Esophagus muscularis mucosa (tissue), 4 donors: ENCODE results near the gene UBE2G2. TPM values are rescaled to one million over a fixed set of nuclear protein-coding genes. Genes with fewer than 3 reads are reported as not detected.

Source experiments
- DNase-seq: peaks from one replicate; pipeline ENCODE4 v3.0.0-alpha.2; 2017; ENCODE audit errors: extremely low spot score
- H3K27ac ChIP-seq, 4 donors: fragments of 200-600 bp; sonication (generic); replicated peaks in 1 of 4; 1 replicate in 3 of 4; 2 replicates in 1 of 4; pipeline ENCODE4 v1.5.1; 2016 to 2019; ENCODE audit warnings: mild to moderate bottlenecking in 1 of 4
- H3K27me3 ChIP-seq, 4 donors: fragments of 200-600 bp; sonication (generic); one replicate each; pipeline versions ENCODE4 v1.5.1 to v1.6.0; 2016 to 2019
- H3K36me3 ChIP-seq, 4 donors: fragments of 200-600 bp; sonication (generic); one replicate each; pipeline ENCODE4 v1.5.1; 2016 to 2019
- H3K4me1 ChIP-seq, 4 donors: fragments of 200-600 bp; sonication (generic); one replicate each; pipeline ENCODE4 v1.5.1; 2016 to 2019
- H3K4me3 ChIP-seq, 4 donors: fragments of 200-600 bp; sonication (generic); 1 replicate in 2 of 4; 2 replicates in 2 of 4; pipeline ENCODE4 v1.5.1; 2016 to 2019; ENCODE audit warnings: mild to moderate bottlenecking in 4 of 4, moderate library complexity in 1 of 4
- H3K9me3 ChIP-seq, 4 donors: fragments of 200-600 bp; sonication (generic); 1 replicate in 3 of 4; 2 replicates in 1 of 4; pipeline ENCODE4 v1.5.1; 2016 to 2019
- EP300 ChIP-seq: sonication (generic); formaldehyde crosslinking; IDR thresholded peaks from one replicate; pipeline ENCODE4 v1.6.1; 2017; ENCODE audit warnings: antibody characterized with exemption
- POLR2A ChIP-seq: fragments of 450-650 bp; IDR thresholded peaks from one replicate; pipeline ENCODE4 v1.6.1; 2017; ENCODE audit warnings: antibody characterized with exemption, moderate library complexity, mild to moderate bottlenecking, low read depth
- POLR2AphosphoS5 ChIP-seq, 2 donors: sonication (generic); formaldehyde crosslinking; IDR thresholded peaks; one replicate each; pipeline ENCODE4 v1.6.1; 2017; ENCODE audit warnings: antibody characterized with exemption in 2 of 2
- WGBS: methylation state at CpG from one replicate; pipeline ENCODE4 v1.1.5; 2018; 5-methylcytosine and 5-hydroxymethylcytosine counted together
- intact Hi-C: fragments of 100-400 bp; cut with DNase I; formaldehyde crosslinking; loops from one replicate; pipeline ENCODE4 v1.15.1; 2023
- total RNA-seq, 4 donors: library from RNA; depleted of rRNA; stranded (reverse); fragments of >200 nt; gene quantifications; one replicate each; pipeline versions ENCODE4 v1.1.0 to v1.2.1, GENCODE V29; 2016
- TF ChIP-seq, protein P1 (sequence below), 3 experiments: fragments of 200-600 bp in 2 of 3; fragments of 450-650 bp in 1 of 3; sonication (generic) in 2 of 3; IDR thresholded peaks; one replicate each; pipeline ENCODE4 v1.5.1; 2017 to 2019; ENCODE audit warnings: antibody characterized with exemption in 3 of 3, mild to moderate bottlenecking in 2 of 3, moderate library complexity in 1 of 3

UBE2G2 gene
- total RNA-seq, 4 donors from 2014 or later = 74.4 to 174 (median 81.7) TPM

DNA sequence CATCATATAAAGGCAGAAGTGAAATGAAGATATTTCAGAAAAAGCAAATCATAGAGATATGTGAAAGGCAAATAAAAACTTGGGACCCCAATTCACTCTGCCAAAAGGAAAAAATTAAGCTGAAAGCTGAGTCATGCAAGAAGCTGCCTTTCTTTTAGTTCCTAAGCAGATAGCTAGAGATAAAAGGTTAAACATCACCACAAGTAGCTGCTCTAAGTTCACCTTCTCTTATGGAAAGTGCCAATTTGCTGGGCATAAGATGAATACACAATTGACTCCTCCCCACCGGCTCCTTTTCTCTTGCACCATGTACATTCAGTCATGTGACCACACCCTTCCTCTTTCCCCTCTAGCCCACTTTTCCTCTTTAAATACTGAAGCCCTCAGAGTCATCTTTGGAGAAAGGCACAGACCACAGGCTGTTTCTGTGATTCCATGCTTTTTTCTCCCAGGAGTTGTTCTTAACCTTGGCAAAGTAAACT, 21.6 kb upstream of the UBE2G2 start:
- WGBS = 85% methylated on average over 1 of the region's 1 CpG
- DNase-seq = no peak
- Histone ChIP-seq H3K27ac (no peak overlapping the region), H3K9me3 (peaks cover 0 to 50% (median 27%) of the 10 kb centered on the region in 4 donors), H3K36me3 (no peaks in the 10 kb centered on the region), H3K4me1 (peaks cover 5 to 8% (median 7%) of the 10 kb centered on the region in 4 donors), H3K27me3 (no peaks in the 10 kb centered on the region), H3K4me3 (no peak overlapping the region)
- intact Hi-C loops = no loop called here
- no peak for TF ChIP-seq EP300

DNA sequence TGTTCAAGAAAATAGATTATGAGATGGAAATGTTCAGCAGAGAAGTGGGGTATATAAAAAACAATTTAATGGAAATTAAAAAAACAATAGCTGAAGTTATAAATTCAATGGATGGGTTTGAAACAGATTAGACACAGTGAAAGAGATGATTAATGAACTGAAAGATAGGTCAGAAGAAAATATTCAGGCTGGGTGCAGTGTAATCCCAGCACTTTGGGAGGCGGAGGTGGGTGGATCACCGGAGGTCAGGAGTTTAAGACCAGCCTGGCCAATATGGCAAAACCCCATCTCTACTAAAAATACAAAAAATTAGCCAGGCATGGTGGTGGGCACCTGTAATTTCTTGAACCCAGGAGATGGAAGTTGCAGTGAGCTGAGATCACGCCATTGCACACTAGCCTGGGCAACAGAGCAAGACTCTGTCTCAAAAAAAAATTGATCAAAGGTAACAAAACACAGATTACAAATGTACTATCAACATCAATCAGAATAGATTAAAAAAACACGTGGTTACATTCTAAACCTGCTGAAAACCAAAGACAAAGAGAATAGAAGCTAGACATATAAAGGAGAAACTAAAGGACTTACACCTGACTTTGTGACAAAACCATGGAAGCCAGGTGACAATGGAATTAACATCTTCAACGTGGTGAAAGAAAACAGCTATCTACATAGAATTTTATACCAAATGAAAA, 21.0 kb upstream of the UBE2G2 start:
- no peak for TF ChIP-seq POLR2A
- no peak for TF ChIP-seq EP300
- TF ChIP-seq POLR2AphosphoS5 (IDR thresholded peaks at IDR 0.05) = no peak
- TF ChIP-seq, protein P1, sequence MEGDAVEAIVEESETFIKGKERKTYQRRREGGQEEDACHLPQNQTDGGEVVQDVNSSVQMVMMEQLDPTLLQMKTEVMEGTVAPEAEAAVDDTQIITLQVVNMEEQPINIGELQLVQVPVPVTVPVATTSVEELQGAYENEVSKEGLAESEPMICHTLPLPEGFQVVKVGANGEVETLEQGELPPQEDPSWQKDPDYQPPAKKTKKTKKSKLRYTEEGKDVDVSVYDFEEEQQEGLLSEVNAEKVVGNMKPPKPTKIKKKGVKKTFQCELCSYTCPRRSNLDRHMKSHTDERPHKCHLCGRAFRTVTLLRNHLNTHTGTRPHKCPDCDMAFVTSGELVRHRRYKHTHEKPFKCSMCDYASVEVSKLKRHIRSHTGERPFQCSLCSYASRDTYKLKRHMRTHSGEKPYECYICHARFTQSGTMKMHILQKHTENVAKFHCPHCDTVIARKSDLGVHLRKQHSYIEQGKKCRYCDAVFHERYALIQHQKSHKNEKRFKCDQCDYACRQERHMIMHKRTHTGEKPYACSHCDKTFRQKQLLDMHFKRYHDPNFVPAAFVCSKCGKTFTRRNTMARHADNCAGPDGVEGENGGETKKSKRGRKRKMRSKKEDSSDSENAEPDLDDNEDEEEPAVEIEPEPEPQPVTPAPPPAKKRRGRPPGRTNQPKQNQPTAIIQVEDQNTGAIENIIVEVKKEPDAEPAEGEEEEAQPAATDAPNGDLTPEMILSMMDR (IDR thresholded peaks at IDR 0.05) = no peak
- Histone ChIP-seq H3K36me3 (no peaks in the 10 kb centered on the region), H3K27ac (no peak overlapping the region), H3K27me3 (no peaks in the 10 kb centered on the region), H3K4me3 (no peak overlapping the region), H3K9me3 (peaks cover 0 to 45% (median 23%) of the 10 kb centered on the region in 4 donors), H3K4me1 (peaks cover 5 to 8% (median 7%) of the 10 kb centered on the region in 4 donors)
- WGBS = 73% methylated on average over 5 of the region's 5 CpGs
- intact Hi-C loops = no loop called here
- no peak for DNase-seq

DNA sequence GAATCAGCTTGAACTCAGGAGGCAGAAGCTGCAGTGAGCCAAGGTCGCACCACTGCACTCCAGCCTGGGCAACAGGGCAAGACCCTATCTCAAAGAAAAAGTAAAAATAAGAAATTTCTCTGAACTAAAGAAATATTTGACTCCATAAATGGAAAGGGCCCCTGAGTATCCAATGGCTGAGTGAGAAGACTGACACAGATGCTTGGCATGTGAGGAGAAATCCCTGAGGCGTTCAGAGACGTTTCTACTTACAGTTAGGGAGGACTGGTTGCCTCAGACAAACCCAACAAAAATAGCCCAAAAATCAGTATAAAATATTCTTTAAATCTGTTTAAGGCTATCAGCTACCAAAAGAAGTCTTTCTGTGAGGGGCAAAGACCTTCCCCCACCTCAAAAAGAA, 19.2 kb upstream of the UBE2G2 start:
- Histone ChIP-seq H3K27me3 (no peaks in the 10 kb centered on the region), H3K36me3 (no peaks in the 10 kb centered on the region), H3K9me3 (peaks cover 0 to 43% (median 22%) of the 10 kb centered on the region in 4 donors), H3K4me1 (peaks cover 21 to 24% (median 24%) of the 10 kb centered on the region in 4 donors), H3K27ac (no peak overlapping the region), H3K4me3 (no peak overlapping the region)
- 71% methylated on average over 3 of the region's 3 CpGs for WGBS
- DNase-seq = no peak
- intact Hi-C loops = no loop called here
- no peak for TF ChIP-seq POLR2AphosphoS5 (IDR thresholded peaks at IDR 0.05)
- TF ChIP-seq, protein P1 (IDR thresholded peaks at IDR 0.05) = no peak
- no peak for TF ChIP-seq EP300
- TF ChIP-seq POLR2A = no peak

DNA sequence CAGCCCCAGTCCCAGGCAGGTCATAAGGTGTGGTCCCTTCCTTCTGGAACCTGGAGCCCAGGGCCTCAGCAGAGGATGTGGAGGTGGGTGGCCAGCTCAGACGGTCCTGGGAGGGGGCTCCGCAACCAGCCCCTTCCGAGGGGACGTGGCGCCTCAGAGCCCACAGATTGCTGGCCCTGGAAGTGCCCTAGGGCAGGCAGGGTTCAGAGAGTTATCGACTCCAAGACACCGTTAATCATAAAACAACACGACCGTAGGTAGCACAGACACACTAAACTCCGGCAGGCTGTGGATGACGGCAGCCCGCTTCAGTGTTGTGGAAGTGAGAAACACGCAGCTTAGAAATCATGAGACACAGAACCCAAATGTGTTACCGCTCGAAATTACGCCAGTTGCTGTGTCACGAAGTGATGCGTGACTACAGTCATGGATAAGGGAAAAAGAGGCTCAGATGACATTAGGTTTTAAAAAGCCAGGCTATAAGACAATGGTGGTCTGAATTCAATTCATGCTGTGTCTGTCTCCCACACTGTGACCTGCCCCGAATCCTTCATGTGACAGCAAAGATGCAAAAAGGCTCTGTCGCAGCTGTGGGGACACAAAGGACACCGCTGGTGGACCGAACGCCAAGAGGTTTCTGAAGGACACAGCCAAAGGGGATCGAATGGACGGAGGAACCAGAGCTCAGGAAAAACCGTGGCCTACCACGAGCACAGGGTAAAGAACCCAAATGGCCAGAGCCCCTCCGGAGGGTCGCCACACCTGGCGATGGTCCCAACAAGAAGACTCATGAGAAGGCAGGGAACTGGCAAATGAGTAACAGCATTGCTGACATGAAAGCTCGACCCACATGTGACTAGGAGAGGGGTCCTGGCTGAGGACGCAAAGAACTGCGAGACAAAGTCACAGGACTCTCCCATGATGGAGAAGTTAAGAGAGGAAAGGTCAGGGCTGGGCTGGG, 17.9 kb upstream of the UBE2G2 start:
- Histone ChIP-seq H3K27me3 (no peaks in the 10 kb centered on the region), H3K4me3 (no peak overlapping the region), H3K36me3 (peaks cover 0 to 7% (median 0%) of the 10 kb centered on the region in 4 donors), H3K27ac (peak overlapping the region in 2 of 4 donors; percentile 85 to 93), H3K9me3 (peaks cover 0 to 43% (median 22%) of the 10 kb centered on the region in 4 donors), H3K4me1 (peaks cover 24 to 37% (median 35%) of the 10 kb centered on the region in 4 donors)
- DNase-seq = no peak
- 96% methylated on average over 29 of the region's 33 CpGs for WGBS
- no peak for TF ChIP-seq POLR2AphosphoS5 (IDR thresholded peaks at IDR 0.05)
- TF ChIP-seq, protein P1 (IDR thresholded peaks at IDR 0.05) = no peak
- no peak for TF ChIP-seq EP300
- no peak for TF ChIP-seq POLR2A
- intact Hi-C loops = loop anchor here (5.0 kb wide), 2 partner anchors 53 to 113 kb away; partner anchors contain the start of gene PTTG1IP
